ENCODE results near the gene CTNNBIP1. TPM values are rescaled to one million over a fixed set of nuclear protein-coding genes. Genes with fewer than 3 reads are reported as not detected.

CTNNBIP1 gene
- total and polyA plus RNA-seq, 4 donors = 6.7 to 10.6 (median 9.6) TPM

GRCh38 chr1:9903801-9904527, 6.1 kb downstream of the CTNNBIP1 start:
- WGBS = 93% methylated on average over 9 of the region's 9 CpGs
- H3K27me3 ChIP-seq (ENCODE audit: control insufficient read depth in 4 of 4, insufficient read depth in 4 of 4, low read length in 3 of 4) = no peaks in the 10 kb centered on the region

DNA sequence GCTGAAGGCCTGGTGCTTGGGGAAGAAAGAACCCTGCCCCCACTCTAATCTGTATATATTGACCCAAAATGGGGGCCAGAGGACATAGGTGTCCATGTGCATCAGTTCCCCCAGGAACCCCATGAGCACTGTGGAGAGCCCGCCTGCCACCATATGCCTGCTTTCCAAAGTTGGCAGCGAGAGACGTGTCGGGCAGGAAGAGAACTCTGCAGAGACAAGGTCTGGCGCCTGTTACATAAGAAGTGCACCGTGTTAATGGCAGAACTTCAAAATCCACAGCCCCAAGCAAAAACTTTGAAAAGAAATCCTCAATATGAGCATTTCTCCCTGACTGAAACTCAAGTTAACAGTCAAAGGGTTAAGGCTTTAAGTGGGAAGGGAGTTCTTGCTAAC, 8.0 kb downstream of the CTNNBIP1 start:
- H3K36me3 ChIP-seq (ENCODE audit: control insufficient read depth in 4 of 4, insufficient read depth in 3 of 4, low read depth in 1 of 4, low read length in 3 of 4) = no peaks in the 10 kb centered on the region
- H3K9ac ChIP-seq (ENCODE audit: low read depth in 1 of 2, low read length in 2 of 2) = no peak overlapping the region
- H3K27me3 ChIP-seq (ENCODE audit: control insufficient read depth in 4 of 4, insufficient read depth in 4 of 4, low read length in 3 of 4) = no peaks in the 10 kb centered on the region
- no peak overlapping the region for H3K4me3 ChIP-seq (ENCODE audit: low read depth in 1 of 3, low read length in 3 of 3)
- no peak for TF ChIP-seq MAX (IDR thresholded peaks at IDR 0.05)
- no peak for TF ChIP-seq TAF1 (conservative IDR thresholded peaks at IDR 0.05)
- TF ChIP-seq NR2F2 (IDR thresholded peaks at IDR 0.05) = no peak
- TF ChIP-seq RXRA (IDR thresholded peaks at IDR 0.05) = no peak
- TF ChIP-seq HNF4A (conservative IDR thresholded peaks at IDR 0.05) = no peak
- TF ChIP-seq SP1 (IDR thresholded peaks at IDR 0.05) = no peak
- TF ChIP-seq FOXA2 (IDR thresholded peaks at IDR 0.05) = no peak
- no peak for TF ChIP-seq RAD21 (IDR thresholded peaks at IDR 0.05)
- TF ChIP-seq YY1 (IDR thresholded peaks at IDR 0.05) = no peak
- TF ChIP-seq JUND (IDR thresholded peaks at IDR 0.05) = no peak
- TF ChIP-seq, protein P1, sequence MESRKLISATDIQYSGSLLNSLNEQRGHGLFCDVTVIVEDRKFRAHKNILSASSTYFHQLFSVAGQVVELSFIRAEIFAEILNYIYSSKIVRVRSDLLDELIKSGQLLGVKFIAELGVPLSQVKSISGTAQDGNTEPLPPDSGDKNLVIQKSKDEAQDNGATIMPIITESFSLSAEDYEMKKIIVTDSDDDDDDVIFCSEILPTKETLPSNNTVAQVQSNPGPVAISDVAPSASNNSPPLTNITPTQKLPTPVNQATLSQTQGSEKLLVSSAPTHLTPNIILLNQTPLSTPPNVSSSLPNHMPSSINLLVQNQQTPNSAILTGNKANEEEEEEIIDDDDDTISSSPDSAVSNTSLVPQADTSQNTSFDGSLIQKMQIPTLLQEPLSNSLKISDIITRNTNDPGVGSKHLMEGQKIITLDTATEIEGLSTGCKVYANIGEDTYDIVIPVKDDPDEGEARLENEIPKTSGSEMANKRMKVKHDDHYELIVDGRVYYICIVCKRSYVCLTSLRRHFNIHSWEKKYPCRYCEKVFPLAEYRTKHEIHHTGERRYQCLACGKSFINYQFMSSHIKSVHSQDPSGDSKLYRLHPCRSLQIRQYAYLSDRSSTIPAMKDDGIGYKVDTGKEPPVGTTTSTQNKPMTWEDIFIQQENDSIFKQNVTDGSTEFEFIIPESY (IDR thresholded peaks at IDR 0.05) = no peak
- no peak for TF ChIP-seq REST (IDR thresholded peaks at IDR 0.05)
- no peak for TF ChIP-seq CTCF (IDR thresholded peaks at IDR 0.05; ENCODE audit: low read depth, low read length, missing input control)
- TF ChIP-seq HNF4G (IDR thresholded peaks at IDR 0.05) = no peak
- TF ChIP-seq ATF3 (IDR thresholded peaks at IDR 0.05) = no peak
- no peak overlapping the region for H3K27ac ChIP-seq (ENCODE audit: low read depth in 1 of 2, low read length in 2 of 2)
- peaks cover 9 to 27% (median 25%) of the 10 kb centered on the region in 4 donors for H3K4me1 ChIP-seq (ENCODE audit: control insufficient read depth in 4 of 4, insufficient read depth in 4 of 4, low read length in 3 of 4)
- H3K9me3 ChIP-seq (ENCODE audit: control insufficient read depth in 4 of 4, low read length in 3 of 4) = no peaks in the 10 kb centered on the region
- 55% methylated on average over 6 of the region's 6 CpGs for WGBS
- DNase-seq (ENCODE audit: low spot score) = no peak

More at GRCh38 chr1:9903801-9904527, 6.1 kb downstream of the CTNNBIP1 start:
- TF ChIP-seq YY1 (IDR thresholded peaks at IDR 0.05) = no peak
- TF ChIP-seq SP1 (IDR thresholded peaks at IDR 0.05) = no peak
- TF ChIP-seq RXRA (IDR thresholded peaks at IDR 0.05) = no peak
- no peak for TF ChIP-seq TAF1 (conservative IDR thresholded peaks at IDR 0.05)
- TF ChIP-seq JUND (IDR thresholded peaks at IDR 0.05) = no peak
- H3K4me3 ChIP-seq (ENCODE audit: low read depth in 1 of 3, low read length in 3 of 3) = no peak overlapping the region
- H3K36me3 ChIP-seq (ENCODE audit: control insufficient read depth in 4 of 4, insufficient read depth in 3 of 4, low read depth in 1 of 4, low read length in 3 of 4) = no peaks in the 10 kb centered on the region
- H3K9ac ChIP-seq (ENCODE audit: low read depth in 1 of 2, low read length in 2 of 2) = no peak overlapping the region
- no peak for DNase-seq (ENCODE audit: low spot score)
- H3K27ac ChIP-seq (ENCODE audit: low read depth in 1 of 2, low read length in 2 of 2) = no peak overlapping the region
- H3K4me1 ChIP-seq (ENCODE audit: control insufficient read depth in 4 of 4, insufficient read depth in 4 of 4, low read length in 3 of 4) = peaks cover 9 to 31% (median 26%) of the 10 kb centered on the region in 4 donors
- H3K9me3 ChIP-seq (ENCODE audit: control insufficient read depth in 4 of 4, low read length in 3 of 4) = no peaks in the 10 kb centered on the region

All from liver (tissue), 9 donors.